Measurements from ENCODE around the gene OSBPL3.

OSBPL3 gene

DNA sequence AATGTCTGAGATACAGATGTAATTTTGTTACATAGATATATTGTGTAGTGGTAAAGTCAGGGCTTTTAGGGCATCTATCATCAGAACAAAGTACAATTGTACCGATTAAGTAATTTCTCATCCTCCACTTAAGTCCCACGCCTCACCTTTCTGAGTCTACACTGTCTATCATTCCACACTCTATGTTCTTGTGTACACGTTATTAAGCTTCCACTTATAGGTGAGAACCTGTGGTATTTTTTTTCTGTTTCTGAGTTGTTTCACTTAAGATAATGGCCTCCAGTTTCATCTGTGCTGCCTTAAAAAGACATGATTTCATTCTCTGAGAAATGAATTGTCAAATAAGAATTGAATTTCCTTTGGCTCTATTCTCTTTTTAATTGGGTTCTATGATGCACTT, 15.5 kb upstream of the OSBPL3 start:
- Histone ChIP-seq H3K9ac (ENCODE audit: low read length) (no peak overlapping the region), H3K9me3 (replicated peaks; ENCODE audit: insufficient read depth, low read length) (no peaks in the 10 kb centered on the region), H3K4me1 (ENCODE audit: low read length) (no peaks in the 10 kb centered on the region), H3K36me3 (replicated peaks; ENCODE audit: insufficient read depth, low read length) (no peaks in the 10 kb centered on the region), H4K20me1 (ENCODE audit: insufficient read depth, low read length) (no peaks in the 10 kb centered on the region), H2AFZ (ENCODE audit: low read length) (no peak overlapping the region), H3K4me2 (ENCODE audit: low read depth, low read length) (no peak overlapping the region), H3K9me2 (replicated peaks; ENCODE audit: insufficient read depth, low read length) (no peaks in the 10 kb centered on the region), H3K79me2 (ENCODE audit: low read length) (no peaks in the 10 kb centered on the region), H3F3A (ENCODE audit: insufficient read depth, low read length) (no peaks in the 10 kb centered on the region), H3K4me3 (ENCODE audit: low read length) (no peak overlapping the region), H3K27me3 (replicated peaks; ENCODE audit: insufficient read depth, low read length) (no peaks in the 10 kb centered on the region), H3K27ac (ENCODE audit: low read length) (no peak overlapping the region)
- DNase-seq: no peak
- TF ChIP-seq EZH2phosphoT487 (IDR thresholded peaks at IDR 0.05; ENCODE audit: low read length) (no peak), EZH2 (optimal IDR thresholded peaks at IDR 0.05; ENCODE audit: low read depth, low read length) (no peak)
- TF ChIP-seq, protein P1, sequence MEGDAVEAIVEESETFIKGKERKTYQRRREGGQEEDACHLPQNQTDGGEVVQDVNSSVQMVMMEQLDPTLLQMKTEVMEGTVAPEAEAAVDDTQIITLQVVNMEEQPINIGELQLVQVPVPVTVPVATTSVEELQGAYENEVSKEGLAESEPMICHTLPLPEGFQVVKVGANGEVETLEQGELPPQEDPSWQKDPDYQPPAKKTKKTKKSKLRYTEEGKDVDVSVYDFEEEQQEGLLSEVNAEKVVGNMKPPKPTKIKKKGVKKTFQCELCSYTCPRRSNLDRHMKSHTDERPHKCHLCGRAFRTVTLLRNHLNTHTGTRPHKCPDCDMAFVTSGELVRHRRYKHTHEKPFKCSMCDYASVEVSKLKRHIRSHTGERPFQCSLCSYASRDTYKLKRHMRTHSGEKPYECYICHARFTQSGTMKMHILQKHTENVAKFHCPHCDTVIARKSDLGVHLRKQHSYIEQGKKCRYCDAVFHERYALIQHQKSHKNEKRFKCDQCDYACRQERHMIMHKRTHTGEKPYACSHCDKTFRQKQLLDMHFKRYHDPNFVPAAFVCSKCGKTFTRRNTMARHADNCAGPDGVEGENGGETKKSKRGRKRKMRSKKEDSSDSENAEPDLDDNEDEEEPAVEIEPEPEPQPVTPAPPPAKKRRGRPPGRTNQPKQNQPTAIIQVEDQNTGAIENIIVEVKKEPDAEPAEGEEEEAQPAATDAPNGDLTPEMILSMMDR (IDR thresholded peaks at IDR 0.05; ENCODE audit: low read length): no peak

DNA sequence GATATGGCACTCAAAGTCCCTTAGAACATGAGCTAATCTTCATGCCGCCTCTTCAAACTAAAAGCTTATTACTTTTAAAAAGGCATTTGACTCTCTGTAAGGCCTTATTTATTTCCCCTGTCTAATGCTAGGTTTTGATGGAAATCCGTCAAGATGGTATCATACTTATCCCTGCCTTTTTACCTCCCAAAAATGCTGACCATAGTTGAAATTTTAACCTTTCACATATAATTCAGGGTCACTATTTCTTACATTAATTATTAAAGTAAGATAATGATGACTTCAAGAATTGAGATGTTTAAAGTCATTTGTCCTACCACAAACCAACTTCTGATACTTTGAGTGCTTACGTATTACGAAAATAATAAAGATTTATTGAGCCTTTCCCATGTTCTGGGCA, 12.3 kb upstream of the OSBPL3 start:
- Histone ChIP-seq H3K9me2 (replicated peaks; ENCODE audit: insufficient read depth, low read length) (no peaks in the 10 kb centered on the region), H3K4me2 (ENCODE audit: low read depth, low read length) (no peak overlapping the region), H4K20me1 (ENCODE audit: insufficient read depth, low read length) (no peaks in the 10 kb centered on the region), H3K4me1 (ENCODE audit: low read length) (no peaks in the 10 kb centered on the region), H3K36me3 (replicated peaks; ENCODE audit: insufficient read depth, low read length) (no peaks in the 10 kb centered on the region), H3K27me3 (replicated peaks; ENCODE audit: insufficient read depth, low read length) (no peaks in the 10 kb centered on the region), H3K9me3 (replicated peaks; ENCODE audit: insufficient read depth, low read length) (no peaks in the 10 kb centered on the region), H3K27ac (ENCODE audit: low read length) (no peak overlapping the region), H3K9ac (ENCODE audit: low read length) (no peak overlapping the region), H2AFZ (ENCODE audit: low read length) (no peak overlapping the region), H3F3A (ENCODE audit: insufficient read depth, low read length) (no peaks in the 10 kb centered on the region), H3K4me3 (ENCODE audit: low read length) (no peak overlapping the region), H3K79me2 (ENCODE audit: low read length) (no peaks in the 10 kb centered on the region)
- DNase-seq: no peak
- TF ChIP-seq, protein P1 (IDR thresholded peaks at IDR 0.05; ENCODE audit: low read length): no peak
- no peak for TF ChIP-seq EZH2 (optimal IDR thresholded peaks at IDR 0.05; ENCODE audit: low read depth, low read length)
- TF ChIP-seq EZH2phosphoT487 (IDR thresholded peaks at IDR 0.05; ENCODE audit: low read length): no peak

DNA sequence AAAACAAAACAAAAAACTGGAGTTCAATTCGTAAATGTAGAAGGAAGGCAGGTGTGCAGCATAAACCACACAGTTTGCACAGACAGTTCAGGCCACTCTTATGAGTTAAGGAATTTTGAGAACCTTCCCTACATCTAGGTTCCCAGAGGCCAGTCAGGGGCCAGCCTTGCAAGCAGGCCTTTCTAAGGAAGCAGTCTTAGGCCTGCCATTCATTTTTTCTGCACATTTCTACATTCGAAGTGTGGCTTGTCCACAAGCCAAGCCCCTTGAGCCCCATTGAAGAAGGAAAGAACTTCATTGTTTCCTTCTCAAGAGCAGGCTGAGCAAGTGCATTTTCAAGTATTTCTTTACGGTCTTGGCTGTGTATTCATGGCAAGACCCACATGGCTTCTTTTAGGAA, 11.4 kb upstream of the OSBPL3 start:
- Histone ChIP-seq H3K9me2 (replicated peaks; ENCODE audit: insufficient read depth, low read length) (no peaks in the 10 kb centered on the region), H3F3A (ENCODE audit: insufficient read depth, low read length) (no peaks in the 10 kb centered on the region), H2AFZ (ENCODE audit: low read length) (no peak overlapping the region; the same call in 1 of the 2 replicates), H4K20me1 (ENCODE audit: insufficient read depth, low read length) (no peaks in the 10 kb centered on the region), H3K27ac (ENCODE audit: low read length) (no peak overlapping the region), H3K4me3 (ENCODE audit: low read length) (no peak overlapping the region), H3K36me3 (replicated peaks; ENCODE audit: insufficient read depth, low read length) (no peaks in the 10 kb centered on the region), H3K4me1 (ENCODE audit: low read length) (no peaks in the 10 kb centered on the region), H3K9ac (ENCODE audit: low read length) (no peak overlapping the region), H3K27me3 (replicated peaks; ENCODE audit: insufficient read depth, low read length) (no peaks in the 10 kb centered on the region), H3K79me2 (ENCODE audit: low read length) (no peaks in the 10 kb centered on the region), H3K4me2 (ENCODE audit: low read depth, low read length) (no peak overlapping the region), H3K9me3 (replicated peaks; ENCODE audit: insufficient read depth, low read length) (no peaks in the 10 kb centered on the region)
- no peak for DNase-seq
- TF ChIP-seq, protein P1 (IDR thresholded peaks at IDR 0.05; ENCODE audit: low read length): no peak
- TF ChIP-seq EZH2 (optimal IDR thresholded peaks at IDR 0.05; ENCODE audit: low read depth, low read length): no peak
- no peak for TF ChIP-seq EZH2phosphoT487 (IDR thresholded peaks at IDR 0.05; ENCODE audit: low read length)

Data from MM.1S (cell line).